HepG2 (cell line): ENCODE data around the gene ZNF217. TPM values are rescaled to one million over a fixed set of nuclear protein-coding genes. Genes with fewer than 3 reads are reported as not detected.

Source experiments
- ARNT2 ChIP-seq: sonication (generic); formaldehyde crosslinking; IDR thresholded peaks from 2 replicates; pipeline ENCODE4 v1.8.0; 2022; ENCODE audit warnings: mild to moderate bottlenecking, low read depth, missing genetic modification reagents, moderate library complexity
- CEBPG ChIP-seq: IDR thresholded peaks from 2 replicates; pipeline ENCODE4 v1.6.1; 2016
- ETV6 ChIP-seq: sonication (generic); formaldehyde crosslinking; conservative IDR thresholded peaks from 2 replicates; pipeline ENCODE4 v1.4.0; 2020; ENCODE audit warnings: missing genetic modification reagents
- FOSL1 ChIP-seq: sonication (generic); formaldehyde crosslinking; IDR thresholded peaks from 2 replicates; pipeline ENCODE4 v1.9.0; 2021; ENCODE audit warnings: missing genetic modification reagents, borderline replicate concordance
- MTA1 ChIP-seq: sonication (generic); formaldehyde crosslinking; IDR thresholded peaks from 2 replicates; pipeline ENCODE4 v1.4.0; 2020; ENCODE audit warnings: missing genetic modification reagents, mild to moderate bottlenecking, borderline replicate concordance
- NR2F1 ChIP-seq, 2 experiments: fragments of 450-650 bp in 1 of 2; formaldehyde crosslinking in 1 of 2; IDR thresholded peaks; 2 replicates each; pipeline versions ENCODE4 v1.5.0 to v1.6.1; 2016 to 2020; ENCODE audit warnings: mild to moderate bottlenecking in 1 of 2, missing compliant biosample characterization in 1 of 2, missing genetic modification reagents in 1 of 2, moderate library complexity in 1 of 2
- SETDB1 ChIP-seq: sonication (generic); formaldehyde crosslinking; IDR thresholded peaks from 2 replicates; pipeline ENCODE4 v1.5.1; 2020; ENCODE audit warnings: missing genetic modification reagents, mild to moderate bottlenecking, borderline replicate concordance
- SIX1 ChIP-seq: sonication (generic); formaldehyde crosslinking; IDR thresholded peaks from 2 replicates; pipeline ENCODE4 v1.4.0; 2020; ENCODE audit warnings: missing genetic modification reagents, borderline replicate concordance
- STAG1 ChIP-seq: sonication (generic); formaldehyde crosslinking; IDR thresholded peaks from 2 replicates; pipeline ENCODE4 v1.4.0; 2020; ENCODE audit warnings: missing genetic modification reagents
- TEF ChIP-seq: sonication (generic); formaldehyde crosslinking; IDR thresholded peaks from 2 replicates; pipeline ENCODE4 v1.5.0; 2020; ENCODE audit warnings: missing genetic modification reagents
- THAP7 ChIP-seq: sonication (generic); formaldehyde crosslinking; IDR thresholded peaks from 2 replicates; pipeline ENCODE4 v1.8.1; 2023; ENCODE audit warnings: mild to moderate bottlenecking, missing genetic modification reagents
- THRA ChIP-seq: sonication (generic); formaldehyde crosslinking; IDR thresholded peaks from 2 replicates; pipeline ENCODE4 v1.4.0; 2020; ENCODE audit warnings: missing genetic modification reagents, borderline replicate concordance
- THYN1 ChIP-seq: sonication (generic); formaldehyde crosslinking; IDR thresholded peaks from 2 replicates; pipeline ENCODE4 v1.8.1; 2023; ENCODE audit warnings: low read depth, mild to moderate bottlenecking, moderate library complexity, missing genetic modification reagents, borderline replicate concordance
- TRAFD1 ChIP-seq: sonication (generic); formaldehyde crosslinking; IDR thresholded peaks from 2 replicates; pipeline ENCODE4 v1.5.1; 2020; ENCODE audit warnings: missing genetic modification reagents, mild to moderate bottlenecking, borderline replicate concordance
- ZBTB44 ChIP-seq: sonication (generic); formaldehyde crosslinking; IDR thresholded peaks from 2 replicates; pipeline ENCODE4 v1.4.0; 2020; ENCODE audit warnings: missing genetic modification reagents
- ZNF446 ChIP-seq: sonication (generic); formaldehyde crosslinking; IDR thresholded peaks from 2 replicates; pipeline ENCODE4 v1.5.0; 2020; ENCODE audit warnings: mild to moderate bottlenecking, missing genetic modification reagents
- ZNF512B ChIP-seq: sonication (generic); formaldehyde crosslinking; IDR thresholded peaks from 2 replicates; pipeline ENCODE4 v1.5.1; 2020; ENCODE audit warnings: missing genetic modification reagents, mild to moderate bottlenecking, borderline replicate concordance
- ZNF614 ChIP-seq: IDR thresholded peaks from 2 replicates; pipeline ENCODE4 v1.6.1; 2018; ENCODE audit warnings: missing biosample characterization, missing genetic modification reagents, inconsistent platforms, borderline replicate concordance
- ZNF644 ChIP-seq: IDR thresholded peaks from 2 replicates; pipeline ENCODE4 v1.6.1; 2016; ENCODE audit warnings: low read depth
- ZNF83 ChIP-seq: sonication (generic); formaldehyde crosslinking; IDR thresholded peaks from 2 replicates; pipeline ENCODE4 v1.4.0; 2020; ENCODE audit warnings: missing genetic modification reagents, mild to moderate bottlenecking, borderline replicate concordance
- polyA plus RNA-seq, 8 experiments: library from polyadenylated mRNA; depleted of rRNA in 3 of 8; stranded (reverse) in 7 of 8; unstranded in 1 of 8; fragments of >200 nt; fragmentation: Illumina TruSeq in 4 of 8; extraction: Trizol in 4 of 8; gene quantifications; 2 replicates each; pipeline versions ENCODE4 v1.2.1 to v1.2.3, GENCODE V29; 2011 to 2016; ENCODE audit warnings: low read depth in 4 of 8, missing spikeins in 1 of 8, mixed read lengths in 1 of 8; ENCODE audit not compliant: insufficient read depth in 1 of 8
- total RNA-seq, 5 experiments: library from RNA; depleted of rRNA; stranded (reverse); fragments of >200 nt; fragmentation: Illumina TruSeq; extraction: Trizol; gene quantifications; 2 replicates each; pipeline ENCODE4 v1.2.3, GENCODE V29; 2016; ENCODE audit warnings: low read depth in 1 of 5

ZNF217 gene
- total and polyA plus RNA-seq, 2 of the 13 experiments (the other 11 are each of a cell fraction or from before 2014, with no cell fraction given): 22.3 to 29.8 TPM

- TF ChIP-seq STAG1 (CRISPR knock-in tag) (peak; percentile 99), ZBTB44 (peak; percentile 82; the same call in 1 of the 2 replicates), THRA (CRISPR knock-in tag) (peak; percentile 70), TEF (CRISPR knock-in tag) (no peak), THAP7 (CRISPR knock-in tag) (peak; percentile 55; the same call in 1 of the 2 replicates), ZNF446 (CRISPR knock-in tag) (no peak), FOSL1 (no peak), THYN1 (no peak), ZNF83 (0 out of 2 replicates have a peak, but pooled peaks have one; percentile 38), ARNT2 (CRISPR knock-in tag) (0 out of 2 replicates have a peak, but pooled peaks have one; percentile 37), CEBPG (CRISPR knock-in tag) (peak; percentile 66; the same call in 1 of the 2 replicates), SIX1 (0 out of 2 replicates have a peak, but pooled peaks have one; percentile 19), SETDB1 (no peak), ZNF644 (CRISPR knock-in tag) (no peak), ZNF614 (CRISPR knock-in tag) (peak; percentile 76; the same call in 1 of the 2 replicates), NR2F1 (CRISPR knock-in tag; IDR thresholded peaks at IDR 0.05) (no peak), ZNF512B (CRISPR knock-in tag) (no peak), MTA1 (CRISPR knock-in tag) (no peak), TRAFD1 (0 out of 2 replicates have a peak, but pooled peaks have one; percentile 5), ETV6 (0 out of 2 replicates have a peak, but pooled peaks have one; percentile 18)
Observed at GRCh38 chr20:53547664-53548239, 45.9 kb downstream of the ZNF217 start (continued).
